GM19452 (cell line): Measurements from ENCODE around the gene PHLDA2.

Experiments
- ATAC-seq: cut with Tn5 transposase; IDR thresholded peaks from one replicate; pipeline ENCODE4 v1.9.1; 2021; ENCODE audit not compliant: unreplicated experiment

Gene PHLDA2

GRCh38 chr11:2928605-2929530 lies at the start of gene PHLDA2:
PHLDA2 (minus strand) TSS chr11:2929420; CDS start chr11:2929364, 56 bp downstream.
- ATAC-seq, result no peak

GRCh38 chr11:2977113-2977512 lies 47.9 kb upstream of the PHLDA2 start:
- no peak for ATAC-seq

- no peak for ATAC-seq
These were observed 47.3 kb upstream of the PHLDA2 start for GRCh38 chr11:2976294-2977063.

- no peak for ATAC-seq
These were observed 46.4 kb upstream of the PHLDA2 start for GRCh38 chr11:2975594-2975993.

- no peak for ATAC-seq
These were observed 45.1 kb upstream of the PHLDA2 start for GRCh38 chr11:2974272-2974671.

GRCh38 chr11:2968341-2968900 lies 39.2 kb upstream of the PHLDA2 start:
- ATAC-seq, result no peak

- no peak for ATAC-seq
These were observed 35.6 kb upstream of the PHLDA2 start for GRCh38 chr11:2964782-2965181.

GRCh38 chr11:2963761-2964160 lies 34.5 kb upstream of the PHLDA2 start:
- no peak for ATAC-seq

GRCh38 chr11:2963112-2963754 lies 34.0 kb upstream of the PHLDA2 start:
- ATAC-seq, result no peak

- ATAC-seq, result no peak
These were observed 31.9 kb upstream of the PHLDA2 start for GRCh38 chr11:2961080-2961479.

- no peak for ATAC-seq
These were observed 30.9 kb upstream of the PHLDA2 start for GRCh38 chr11:2960139-2960538.

- no peak for ATAC-seq
These were observed 29.0 kb upstream of the PHLDA2 start for GRCh38 chr11:2958251-2958650.

GRCh38 chr11:2955906-2956476 lies 26.8 kb upstream of the PHLDA2 start:
- no peak for ATAC-seq

- no peak for ATAC-seq
These were observed 25.0 kb upstream of the PHLDA2 start for GRCh38 chr11:2954263-2954662.

GRCh38 chr11:2952290-2952689 lies 23.1 kb upstream of the PHLDA2 start:
- ATAC-seq, result no peak

- ATAC-seq, result no peak
These were observed 22.3 kb upstream of the PHLDA2 start for GRCh38 chr11:2951231-2952110.

- ATAC-seq, result no peak
These were observed 21.6 kb upstream of the PHLDA2 start for GRCh38 chr11:2950825-2951224.

GRCh38 chr11:2949920-2950319 lies 20.7 kb upstream of the PHLDA2 start:
- no peak for ATAC-seq

GRCh38 chr11:2947744-2948143 lies 18.5 kb upstream of the PHLDA2 start:
- ATAC-seq, result no peak

GRCh38 chr11:2945757-2946287 lies 16.6 kb upstream of the PHLDA2 start:
- no peak for ATAC-seq
